GM23338 (cell line): ENCODE measurements around the gene NTMT2. TPM values are rescaled to one million over a fixed set of nuclear protein-coding genes. Genes with fewer than 3 reads are reported as not detected.

Experiments
- ATAC-seq: fragments of 200-7000 bp; cut with Tn5 transposase; 3 replicates; pipeline ENCODE4 v1.9.1; 2020
- DNase-seq: peaks from one replicate; pipeline ENCODE4 v3.0.0-alpha.2; 2015; ENCODE audit warnings: low spot score
- H2AFZ ChIP-seq: fragments of 200-600 bp; sonication (generic); 2 replicates; pipeline ENCODE4 v1.8.0; 2016; ENCODE audit warnings: antibody characterized with exemption, mild to moderate bottlenecking, moderate library complexity
- H3F3A ChIP-seq: fragments of 200-600 bp; sonication (generic); replicated peaks from 2 replicates; pipeline ENCODE4 v1.8.0; 2017; ENCODE audit warnings: antibody characterized with exemption, mixed run types, low read depth
- H3K27ac ChIP-seq: fragments of 200-600 bp; sonication (generic); 2 replicates; pipeline ENCODE4 v1.6.1; 2016; ENCODE audit warnings: low read depth
- H3K27me3 ChIP-seq: fragments of 200-600 bp; sonication (generic); 2 replicates; pipeline ENCODE4 v1.8.0; 2016; ENCODE audit warnings: mild to moderate bottlenecking, mixed run types, moderate library complexity; ENCODE audit not compliant: insufficient read depth
- H3K36me3 ChIP-seq: fragments of 200-600 bp; sonication (generic); 2 replicates; pipeline ENCODE4 v1.8.0; 2016; ENCODE audit warnings: mild to moderate bottlenecking; ENCODE audit not compliant: insufficient read depth
- H3K4me1 ChIP-seq: fragments of 200-600 bp; sonication (generic); 2 replicates; pipeline ENCODE4 v1.8.0; 2016; ENCODE audit warnings: mild to moderate bottlenecking, moderate library complexity; ENCODE audit not compliant: insufficient read depth
- H3K4me2 ChIP-seq: fragments of 200-600 bp; sonication (generic); 2 replicates; pipeline ENCODE4 v1.7.1; 2017; ENCODE audit warnings: mixed run types
- H3K4me3 ChIP-seq: fragments of 200-600 bp; sonication (generic); 2 replicates; pipeline ENCODE4 v1.6.1; 2016; ENCODE audit warnings: mixed run types
- H3K79me2 ChIP-seq: fragments of 200-600 bp; sonication (generic); replicated peaks from 2 replicates; pipeline ENCODE4 v1.8.0; 2017; ENCODE audit warnings: mild to moderate bottlenecking; ENCODE audit not compliant: insufficient read depth
- H3K9me2 ChIP-seq: fragments of 200-600 bp; sonication (generic); 2 replicates; pipeline ENCODE4 v1.8.0; 2017; ENCODE audit not compliant: insufficient read depth
- H4K20me1 ChIP-seq: fragments of 200-600 bp; sonication (generic); replicated peaks from 2 replicates; pipeline ENCODE4 v1.8.0; 2017; ENCODE audit warnings: mild to moderate bottlenecking; ENCODE audit not compliant: insufficient read depth
- H3K27ac Mint-ChIP-seq: 2 replicates; pipeline ENCODE4 v1.8.0; 2020; ENCODE audit warnings: inconsistent platforms, mild to moderate bottlenecking, moderate library complexity, mixed read lengths
- H3K27me3 Mint-ChIP-seq: 3 replicates; pipeline ENCODE4 v1.8.0; 2022; ENCODE audit warnings: low read depth, mild to moderate bottlenecking, moderate library complexity, mixed read lengths, inconsistent platforms; ENCODE audit not compliant: insufficient read depth, poor library complexity
- H3K36me3 Mint-ChIP-seq: 3 replicates; pipeline ENCODE4 v1.8.0; 2021; ENCODE audit warnings: low read depth, mild to moderate bottlenecking, inconsistent platforms, moderate library complexity, mixed read lengths
- H3K4me1 Mint-ChIP-seq: 3 replicates; pipeline ENCODE4 v1.8.0; 2020; ENCODE audit warnings: mild to moderate bottlenecking, inconsistent platforms, mixed read lengths
- H3K4me3 Mint-ChIP-seq: 3 replicates; pipeline ENCODE4 v1.8.0; 2021; ENCODE audit warnings: moderate library complexity, mild to moderate bottlenecking, inconsistent platforms, mixed read lengths
- H3K9me3 Mint-ChIP-seq: 3 replicates; pipeline ENCODE4 v1.8.0; 2020; ENCODE audit warnings: moderate library complexity, mild to moderate bottlenecking, inconsistent platforms, mixed read lengths
- CREB1 ChIP-seq: fragments of 250-450 bp; sonication (Bioruptor Pico); IDR thresholded peaks from 2 replicates; pipeline ENCODE4 v1.5.0; 2020; ENCODE audit warnings: low read depth, mild to moderate bottlenecking, moderate library complexity
- EZH2 ChIP-seq: fragments of 200-600 bp; sonication (generic); IDR thresholded peaks from one replicate; pipeline ENCODE4 v1.8.0; 2017; ENCODE audit warnings: antibody characterized with exemption, mild to moderate bottlenecking, low read depth; ENCODE audit not compliant: unreplicated experiment
- EZH2phosphoT487 ChIP-seq: fragments of 200-600 bp; sonication (generic); IDR thresholded peaks from one replicate; pipeline ENCODE4 v1.8.1; 2018; ENCODE audit warnings: antibody characterized with exemption; ENCODE audit not compliant: unreplicated experiment
- JUNB ChIP-seq: IDR thresholded peaks from one replicate; pipeline ENCODE4 v1.6.1; 2016; ENCODE audit warnings: antibody characterized with exemption; ENCODE audit not compliant: unreplicated experiment
- NANOG ChIP-seq: IDR thresholded peaks from 2 replicates; pipeline ENCODE4 v1.6.1; 2016; ENCODE audit warnings: antibody characterized with exemption, borderline replicate concordance
- POLR2AphosphoS5 ChIP-seq: IDR thresholded peaks from 2 replicates; pipeline ENCODE4 v1.6.1; 2016; ENCODE audit warnings: antibody characterized with exemption, low read depth
- STAT1 ChIP-seq: IDR thresholded peaks from one replicate; pipeline ENCODE4 v1.6.1; 2016; ENCODE audit warnings: antibody characterized with exemption; ENCODE audit not compliant: unreplicated experiment
- ZNF114 ChIP-seq: fragments of 250-450 bp; sonication (Bioruptor Pico); IDR thresholded peaks from 2 replicates; pipeline ENCODE4 v1.5.0; 2020; ENCODE audit warnings: mild to moderate bottlenecking, moderate library complexity
- ZNF331 ChIP-seq: fragments of 250-450 bp; sonication (Bioruptor Pico); IDR thresholded peaks from 2 replicates; pipeline ENCODE4 v1.5.0; 2020; ENCODE audit warnings: low read depth, mild to moderate bottlenecking, moderate library complexity
- polyA plus RNA-seq: library from polyadenylated mRNA; unstranded; fragments of >200 nt; fragmentation: Nextera tagmentation; extraction: Ambion mirVana; gene quantifications from 2 replicates; pipeline ENCODE4 v1.2.1, GENCODE V29; 2016
- total RNA-seq: library from RNA; depleted of rRNA; stranded (reverse); fragments of >200 nt; shearing (Covaris generic); gene quantifications from 2 replicates; pipeline ENCODE4 v1.2.3, GENCODE V29; 2014
- TF ChIP-seq, protein P1 (sequence below): IDR thresholded peaks from one replicate; pipeline ENCODE4 v1.6.1; 2018; ENCODE audit warnings: antibody characterized with exemption; ENCODE audit not compliant: unreplicated experiment
- TF ChIP-seq, protein P2 (sequence below): IDR thresholded peaks from 2 replicates; pipeline ENCODE4 v1.6.1; 2016; ENCODE audit warnings: antibody characterized with exemption
- TF ChIP-seq, protein P3 (sequence below), 2 experiments: fragments of 200-600 bp in 1 of 2; sonication (generic) in 1 of 2; conservative IDR thresholded peaks; 2 replicates each; pipeline versions ENCODE4 v1.5.1 to v1.6.1; 2016 to 2017; ENCODE audit warnings: antibody characterized with exemption in 2 of 2, low read depth in 2 of 2, mild to moderate bottlenecking in 2 of 2, moderate library complexity in 1 of 2

The NTMT2 gene
- total and polyA plus RNA-seq, 2 experiments from 2014 or later: 0.48 TPM; not detected in 1

DNA sequence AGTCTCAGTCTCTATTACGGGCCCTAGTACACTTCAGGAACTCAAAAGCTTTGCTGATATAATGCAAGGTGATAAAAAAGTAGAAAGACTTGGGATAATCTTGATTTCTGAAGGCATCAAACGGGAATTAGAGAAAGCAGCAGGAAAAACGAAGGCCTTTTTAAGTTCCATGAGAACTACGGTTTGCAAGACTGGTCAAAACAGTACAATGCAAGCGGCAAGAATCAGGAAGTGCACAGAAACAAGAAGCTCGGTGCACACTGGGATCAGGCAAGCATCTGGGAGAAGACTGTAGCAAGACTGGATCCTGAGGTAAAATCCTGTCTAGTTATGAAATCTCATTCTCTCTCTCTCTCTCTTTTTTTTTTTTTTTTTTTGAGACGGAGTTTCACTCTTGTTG is 28.6 kb downstream of the NTMT2 start (continued):
- TF ChIP-seq, protein P1, sequence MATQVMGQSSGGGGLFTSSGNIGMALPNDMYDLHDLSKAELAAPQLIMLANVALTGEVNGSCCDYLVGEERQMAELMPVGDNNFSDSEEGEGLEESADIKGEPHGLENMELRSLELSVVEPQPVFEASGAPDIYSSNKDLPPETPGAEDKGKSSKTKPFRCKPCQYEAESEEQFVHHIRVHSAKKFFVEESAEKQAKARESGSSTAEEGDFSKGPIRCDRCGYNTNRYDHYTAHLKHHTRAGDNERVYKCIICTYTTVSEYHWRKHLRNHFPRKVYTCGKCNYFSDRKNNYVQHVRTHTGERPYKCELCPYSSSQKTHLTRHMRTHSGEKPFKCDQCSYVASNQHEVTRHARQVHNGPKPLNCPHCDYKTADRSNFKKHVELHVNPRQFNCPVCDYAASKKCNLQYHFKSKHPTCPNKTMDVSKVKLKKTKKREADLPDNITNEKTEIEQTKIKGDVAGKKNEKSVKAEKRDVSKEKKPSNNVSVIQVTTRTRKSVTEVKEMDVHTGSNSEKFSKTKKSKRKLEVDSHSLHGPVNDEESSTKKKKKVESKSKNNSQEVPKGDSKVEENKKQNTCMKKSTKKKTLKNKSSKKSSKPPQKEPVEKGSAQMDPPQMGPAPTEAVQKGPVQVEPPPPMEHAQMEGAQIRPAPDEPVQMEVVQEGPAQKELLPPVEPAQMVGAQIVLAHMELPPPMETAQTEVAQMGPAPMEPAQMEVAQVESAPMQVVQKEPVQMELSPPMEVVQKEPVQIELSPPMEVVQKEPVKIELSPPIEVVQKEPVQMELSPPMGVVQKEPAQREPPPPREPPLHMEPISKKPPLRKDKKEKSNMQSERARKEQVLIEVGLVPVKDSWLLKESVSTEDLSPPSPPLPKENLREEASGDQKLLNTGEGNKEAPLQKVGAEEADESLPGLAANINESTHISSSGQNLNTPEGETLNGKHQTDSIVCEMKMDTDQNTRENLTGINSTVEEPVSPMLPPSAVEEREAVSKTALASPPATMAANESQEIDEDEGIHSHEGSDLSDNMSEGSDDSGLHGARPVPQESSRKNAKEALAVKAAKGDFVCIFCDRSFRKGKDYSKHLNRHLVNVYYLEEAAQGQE: no peak
- no peak for TF ChIP-seq JUNB
- TF ChIP-seq, protein P2, sequence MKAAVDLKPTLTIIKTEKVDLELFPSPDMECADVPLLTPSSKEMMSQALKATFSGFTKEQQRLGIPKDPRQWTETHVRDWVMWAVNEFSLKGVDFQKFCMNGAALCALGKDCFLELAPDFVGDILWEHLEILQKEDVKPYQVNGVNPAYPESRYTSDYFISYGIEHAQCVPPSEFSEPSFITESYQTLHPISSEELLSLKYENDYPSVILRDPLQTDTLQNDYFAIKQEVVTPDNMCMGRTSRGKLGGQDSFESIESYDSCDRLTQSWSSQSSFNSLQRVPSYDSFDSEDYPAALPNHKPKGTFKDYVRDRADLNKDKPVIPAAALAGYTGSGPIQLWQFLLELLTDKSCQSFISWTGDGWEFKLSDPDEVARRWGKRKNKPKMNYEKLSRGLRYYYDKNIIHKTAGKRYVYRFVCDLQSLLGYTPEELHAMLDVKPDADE: no peak
- TF ChIP-seq EZH2: no peak

DNA sequence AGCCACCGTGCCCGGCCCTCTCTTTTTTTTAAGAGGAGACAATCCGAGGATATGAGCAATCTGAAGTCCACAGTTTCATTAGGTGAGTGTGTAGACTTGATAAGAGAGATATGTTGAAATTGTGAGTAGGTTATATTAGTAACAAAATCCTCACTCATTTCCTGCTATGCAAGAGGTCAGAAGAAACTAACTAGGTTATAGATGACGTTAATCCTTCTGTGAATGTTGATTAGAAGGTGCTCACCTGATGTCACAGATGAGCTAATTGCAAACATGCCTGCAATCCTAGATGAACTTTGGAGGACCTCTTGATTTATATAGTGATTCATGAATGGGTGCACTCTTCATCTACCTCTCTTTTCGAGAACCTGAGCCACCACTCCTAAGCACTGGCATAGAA is 29.3 kb downstream of the NTMT2 start:
- H3K79me2 ChIP-seq: no peaks in the 10 kb centered on the region
- Mint-ChIP-seq H3K9me3 (peaks cover 23% of the 10 kb centered on the region), H3K36me3 (no peaks in the 10 kb centered on the region), H3K27me3 (no peaks in the 10 kb centered on the region), H3K4me3 (no peak overlapping the region), H3K4me1 (no peaks in the 10 kb centered on the region), H3K27ac (no peak overlapping the region)
- no peaks in the 10 kb centered on the region for H4K20me1 ChIP-seq
- H3K4me1 ChIP-seq: no peaks in the 10 kb centered on the region
- no peak overlapping the region for H2AFZ ChIP-seq
- no peaks in the 10 kb centered on the region; the same call in 1 of the 2 replicates for H3K36me3 ChIP-seq
- ATAC-seq (no peak), DNase-seq (no peak)
- no peaks in the 10 kb centered on the region for H3F3A ChIP-seq
- no peak overlapping the region for H3K4me3 ChIP-seq
- H3K4me2 ChIP-seq: no peak overlapping the region
- no peak overlapping the region for H3K27ac ChIP-seq
- H3K27me3 ChIP-seq: no peaks in the 10 kb centered on the region
- 0 out of 2 replicates have a peak, but pooled peaks cover 8% of the 10 kb centered on the region for H3K9me2 ChIP-seq
- TF ChIP-seq, protein P2: no peak
- no peak for TF ChIP-seq STAT1
- TF ChIP-seq NANOG: no peak
- no peak for TF ChIP-seq ZNF114 (CRISPR knock-in tag)
- TF ChIP-seq, protein P3, sequence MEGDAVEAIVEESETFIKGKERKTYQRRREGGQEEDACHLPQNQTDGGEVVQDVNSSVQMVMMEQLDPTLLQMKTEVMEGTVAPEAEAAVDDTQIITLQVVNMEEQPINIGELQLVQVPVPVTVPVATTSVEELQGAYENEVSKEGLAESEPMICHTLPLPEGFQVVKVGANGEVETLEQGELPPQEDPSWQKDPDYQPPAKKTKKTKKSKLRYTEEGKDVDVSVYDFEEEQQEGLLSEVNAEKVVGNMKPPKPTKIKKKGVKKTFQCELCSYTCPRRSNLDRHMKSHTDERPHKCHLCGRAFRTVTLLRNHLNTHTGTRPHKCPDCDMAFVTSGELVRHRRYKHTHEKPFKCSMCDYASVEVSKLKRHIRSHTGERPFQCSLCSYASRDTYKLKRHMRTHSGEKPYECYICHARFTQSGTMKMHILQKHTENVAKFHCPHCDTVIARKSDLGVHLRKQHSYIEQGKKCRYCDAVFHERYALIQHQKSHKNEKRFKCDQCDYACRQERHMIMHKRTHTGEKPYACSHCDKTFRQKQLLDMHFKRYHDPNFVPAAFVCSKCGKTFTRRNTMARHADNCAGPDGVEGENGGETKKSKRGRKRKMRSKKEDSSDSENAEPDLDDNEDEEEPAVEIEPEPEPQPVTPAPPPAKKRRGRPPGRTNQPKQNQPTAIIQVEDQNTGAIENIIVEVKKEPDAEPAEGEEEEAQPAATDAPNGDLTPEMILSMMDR (conservative IDR thresholded peaks at IDR 0.05; ENCODE audit: low read depth in 2 of 2): no peak
- TF ChIP-seq POLR2AphosphoS5: no peak
- no peak for TF ChIP-seq ZNF331 (CRISPR knock-in tag)
- no peak for TF ChIP-seq EZH2
- no peak for TF ChIP-seq EZH2phosphoT487
- no peak for TF ChIP-seq CREB1 (CRISPR knock-in tag)
